Tibial artery (tissue), 4 donors: ENCODE results near the gene ARF4.

ENCODE experiments used
- DNase-seq, 2 donors: peaks; one replicate each; pipeline ENCODE4 v3.0.0-alpha.2; 2019
- H3K27ac ChIP-seq, 2 donors: fragments of 200-600 bp; sonication (generic) in 1 of 2; 1 replicate in 1 of 2; 2 replicates in 1 of 2; pipeline ENCODE4 v1.5.1; 2018 to 2019; ENCODE audit warnings: mild to moderate bottlenecking in 1 of 2
- H3K27me3 ChIP-seq, 2 donors: fragments of 200-600 bp; sonication (generic) in 1 of 2; one replicate each; pipeline versions ENCODE4 v1.5.1 to v1.6.0; 2016 to 2019
- H3K36me3 ChIP-seq, 3 donors: fragments of 200-600 bp; sonication (generic) in 2 of 3; one replicate each; pipeline ENCODE4 v1.5.1; 2016 to 2019; ENCODE audit warnings: mild to moderate bottlenecking in 2 of 3
- H3K4me1 ChIP-seq, 4 donors: fragments of 200-600 bp; sonication (generic) in 2 of 4; 1 replicate in 3 of 4; 2 replicates in 1 of 4; pipeline ENCODE4 v1.5.1; 2016 to 2019
- H3K4me3 ChIP-seq, 2 donors: fragments of 200-600 bp; sonication (generic) in 1 of 2; 1 replicate in 1 of 2; 2 replicates in 1 of 2; pipeline ENCODE4 v1.5.1; 2018 to 2019; ENCODE audit warnings: mild to moderate bottlenecking in 2 of 2
- H3K9me3 ChIP-seq, 3 donors: fragments of 200-600 bp; sonication (generic) in 1 of 3; one replicate each; pipeline ENCODE4 v1.5.1; 2016 to 2019
- CTCF ChIP-seq, 2 experiments: fragments of 200-600 bp in 1 of 2; fragments of 450-650 bp in 1 of 2; IDR thresholded peaks; one replicate each; pipeline ENCODE4 v1.5.1; 2017 to 2019; ENCODE audit warnings: antibody characterized with exemption in 2 of 2, mild to moderate bottlenecking in 1 of 2, moderate library complexity in 1 of 2
- intact Hi-C: fragments of 100-400 bp; cut with DNase I; formaldehyde crosslinking; loops from one replicate; pipeline ENCODE4 v1.15.0; 2023; ENCODE audit warnings: low total_unique reads

The ARF4 gene

DNA sequence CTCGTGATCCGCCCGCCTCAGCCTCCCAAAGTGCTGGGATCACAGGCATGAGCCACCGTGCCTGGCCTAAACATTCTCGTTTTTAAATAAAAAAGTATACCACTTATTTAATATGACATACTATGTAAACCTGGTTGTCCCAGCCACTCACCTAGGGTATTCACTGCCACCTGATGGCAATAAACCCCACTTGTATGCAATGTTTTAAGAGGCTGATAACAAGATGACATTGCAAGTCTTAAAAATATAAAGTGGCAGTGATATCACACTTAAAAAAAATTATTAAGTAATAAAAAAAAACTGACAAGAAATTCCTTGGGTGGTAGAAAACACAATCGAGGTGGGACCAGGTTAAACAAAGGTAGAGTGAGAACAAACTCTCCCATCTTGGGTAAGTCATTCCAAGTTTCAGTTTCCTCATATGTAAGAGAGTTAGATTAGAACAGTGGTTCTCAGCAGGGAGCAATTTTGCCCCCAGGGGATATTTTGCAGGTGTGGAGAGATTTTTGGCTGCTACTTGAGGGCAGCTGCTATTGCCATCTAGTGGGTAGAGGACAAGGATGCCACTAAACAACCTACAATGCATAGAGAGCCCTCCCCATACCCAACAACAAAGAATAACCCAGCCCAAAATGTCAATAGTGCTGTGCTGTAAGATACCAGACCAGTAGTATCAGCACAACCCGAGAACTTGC lies 14.5 kb downstream of the ARF4 start:
- Histone ChIP-seq H3K4me1 (peaks cover 0 to 50% (median 13%) of the 10 kb centered on the region in 4 donors), H3K4me3 (no peak overlapping the region), H3K27ac (no peak overlapping the region), H3K9me3 (no peaks in the 10 kb centered on the region), H3K36me3 (peaks cover 11 to 41% (median 17%) of the 10 kb centered on the region in 3 donors), H3K27me3 (no peaks in the 10 kb centered on the region)
- DNase-seq, result no peak
- intact Hi-C loops, result no loop called here
- no peak for TF ChIP-seq CTCF (IDR thresholded peaks at IDR 0.05)

DNA sequence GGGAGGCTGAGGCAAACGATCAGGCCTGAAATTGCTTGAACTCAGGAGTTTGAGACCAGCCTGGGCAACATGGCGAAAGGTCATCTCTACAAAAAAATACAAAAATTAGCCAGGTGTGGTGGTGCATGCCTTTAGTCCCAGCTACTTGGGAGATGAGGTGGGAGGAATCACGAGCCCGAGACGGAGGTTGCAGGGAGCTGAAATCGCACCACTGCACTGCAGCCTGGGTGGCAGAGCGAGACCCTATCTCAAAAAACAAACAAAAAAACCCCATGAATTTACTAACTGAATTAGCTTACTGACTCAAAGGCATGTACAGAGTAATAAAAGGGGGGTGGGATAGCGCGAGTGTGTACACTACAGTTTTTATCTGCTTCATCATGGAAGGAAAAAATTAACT lies 19.3 kb downstream of the ARF4 start:
- intact Hi-C loops, result no loop called here
- no peak for DNase-seq
- Histone ChIP-seq H3K4me3 (no peak overlapping the region), H3K9me3 (no peaks in the 10 kb centered on the region), H3K4me1 (peaks cover 0 to 23% (median 11%) of the 10 kb centered on the region in 4 donors), H3K27ac (no peak overlapping the region), H3K36me3 (peaks cover 35 to 66% (median 39%) of the 10 kb centered on the region in 3 donors), H3K27me3 (no peaks in the 10 kb centered on the region)
- TF ChIP-seq CTCF (IDR thresholded peaks at IDR 0.05), result no peak

DNA sequence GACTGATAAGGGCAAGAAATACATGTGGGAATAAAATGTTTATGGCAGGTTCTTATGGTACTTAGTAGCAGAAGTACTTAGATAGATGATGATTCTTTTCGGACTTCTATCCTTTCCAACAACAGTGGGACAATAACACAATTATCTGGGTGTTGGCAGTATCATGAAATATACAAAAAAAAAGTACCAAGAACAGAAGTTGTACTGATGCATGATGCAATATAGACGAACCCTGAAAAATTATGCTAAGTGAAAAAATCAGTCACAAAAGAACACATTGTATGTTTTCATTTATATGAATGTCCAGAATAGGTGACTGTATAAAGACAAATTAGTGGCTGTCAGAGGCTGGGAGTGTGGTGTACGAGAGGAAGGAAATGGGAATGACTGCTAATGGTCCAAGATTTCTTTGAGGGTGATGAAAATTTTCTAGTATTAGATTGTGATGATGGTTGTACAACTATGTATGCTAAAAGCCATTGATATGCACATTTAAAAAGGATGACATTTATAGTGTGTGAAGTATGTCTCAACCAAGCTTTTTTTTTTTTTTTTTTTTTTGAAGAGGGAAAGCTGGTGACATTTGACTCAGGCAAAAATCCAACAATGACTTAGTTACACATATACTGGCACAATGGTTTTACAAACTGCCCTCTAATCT lies 21.0 kb downstream of the ARF4 start:
- no peaks in the 10 kb centered on the region for H3K27me3 ChIP-seq
- no peak overlapping the region for H3K27ac ChIP-seq

DNA sequence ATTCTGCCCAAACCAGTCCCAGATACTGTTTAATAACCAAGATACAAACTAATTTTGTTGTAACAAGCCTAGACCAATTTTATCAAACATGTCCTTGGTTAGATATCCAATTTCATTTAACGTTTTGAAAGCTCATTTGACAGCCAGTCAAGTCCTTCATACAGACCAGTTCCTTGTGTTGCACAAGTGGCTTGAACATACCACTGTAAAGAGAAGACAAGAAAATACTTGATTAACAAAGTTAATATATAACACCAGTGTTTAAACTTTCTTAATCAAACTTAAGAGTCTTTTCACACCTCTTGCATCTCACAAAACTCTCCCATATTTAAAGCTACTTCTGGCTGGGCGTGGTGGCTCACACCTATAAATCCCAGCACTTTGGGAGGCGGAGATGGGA lies 25.0 kb downstream of the ARF4 start:
- Histone ChIP-seq H3K27me3 (no peaks in the 10 kb centered on the region), H3K36me3 (peaks cover 42 to 65% (median 61%) of the 10 kb centered on the region in 3 donors)
- intact Hi-C loops, result no loop called here

More for the DNA sequence above, 21.0 kb downstream of the ARF4 start:
- no peak overlapping the region for H3K4me3 ChIP-seq
- no peaks in the 10 kb centered on the region for H3K9me3 ChIP-seq
- TF ChIP-seq CTCF (IDR thresholded peaks at IDR 0.05), result no peak
- H3K4me1 ChIP-seq, result peaks cover 0 to 22% (median 10%) of the 10 kb centered on the region in 4 donors
- no peak for DNase-seq
- peaks cover 49 to 75% (median 49%) of the 10 kb centered on the region in 3 donors for H3K36me3 ChIP-seq
- intact Hi-C loops, result no loop called here

GRCh38 chr3:57570878-57571277 lies 26.3 kb downstream of the ARF4 start:
- H3K9me3 ChIP-seq, result no peaks in the 10 kb centered on the region
- no peaks in the 10 kb centered on the region for H3K27me3 ChIP-seq
- no peak for DNase-seq
- intact Hi-C loops, result no loop called here
- H3K27ac ChIP-seq, result no peak overlapping the region
- peaks cover 0 to 3% (median under 1%) of the 10 kb centered on the region in 4 donors for H3K4me1 ChIP-seq
- no peak for TF ChIP-seq CTCF (IDR thresholded peaks at IDR 0.05)
- peaks cover 44 to 76% (median 70%) of the 10 kb centered on the region in 3 donors for H3K36me3 ChIP-seq
- H3K4me3 ChIP-seq, result no peak overlapping the region

More for the DNA sequence above, 25.0 kb downstream of the ARF4 start:
- H3K9me3 ChIP-seq, result no peaks in the 10 kb centered on the region
- no peak for DNase-seq
- no peak for TF ChIP-seq CTCF (IDR thresholded peaks at IDR 0.05)
- H3K4me3 ChIP-seq, result no peak overlapping the region
- H3K27ac ChIP-seq, result no peak overlapping the region
- peaks cover 0 to 13% (median 9%) of the 10 kb centered on the region in 4 donors for H3K4me1 ChIP-seq
